ENCODE measurements around the gene KCNIP1.

GRCh38 chr5:170484847-170485615, 18.8 kb upstream of the KCNIP1 start:
- TF ChIP-seq EZH2 (IDR thresholded peaks at IDR 0.05; ENCODE audit: borderline replicate concordance, low read length), result no peak
- TF ChIP-seq, protein P1, sequence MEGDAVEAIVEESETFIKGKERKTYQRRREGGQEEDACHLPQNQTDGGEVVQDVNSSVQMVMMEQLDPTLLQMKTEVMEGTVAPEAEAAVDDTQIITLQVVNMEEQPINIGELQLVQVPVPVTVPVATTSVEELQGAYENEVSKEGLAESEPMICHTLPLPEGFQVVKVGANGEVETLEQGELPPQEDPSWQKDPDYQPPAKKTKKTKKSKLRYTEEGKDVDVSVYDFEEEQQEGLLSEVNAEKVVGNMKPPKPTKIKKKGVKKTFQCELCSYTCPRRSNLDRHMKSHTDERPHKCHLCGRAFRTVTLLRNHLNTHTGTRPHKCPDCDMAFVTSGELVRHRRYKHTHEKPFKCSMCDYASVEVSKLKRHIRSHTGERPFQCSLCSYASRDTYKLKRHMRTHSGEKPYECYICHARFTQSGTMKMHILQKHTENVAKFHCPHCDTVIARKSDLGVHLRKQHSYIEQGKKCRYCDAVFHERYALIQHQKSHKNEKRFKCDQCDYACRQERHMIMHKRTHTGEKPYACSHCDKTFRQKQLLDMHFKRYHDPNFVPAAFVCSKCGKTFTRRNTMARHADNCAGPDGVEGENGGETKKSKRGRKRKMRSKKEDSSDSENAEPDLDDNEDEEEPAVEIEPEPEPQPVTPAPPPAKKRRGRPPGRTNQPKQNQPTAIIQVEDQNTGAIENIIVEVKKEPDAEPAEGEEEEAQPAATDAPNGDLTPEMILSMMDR (IDR thresholded peaks at IDR 0.05; ENCODE audit: low read length), result no peak
